GM12891 (cell line): Measurements from ENCODE around the gene STK38L.

ENCODE experiments used
- PAX5 ChIP-seq: IDR thresholded peaks from 2 replicates; pipeline ENCODE4 v1.6.1; 2011; ENCODE audit warnings: low read length, moderate library complexity, mild to moderate bottlenecking; ENCODE audit not compliant: insufficient read depth, severe bottlenecking
- POLR2A ChIP-seq: IDR thresholded peaks from 2 replicates; pipeline ENCODE4 v1.6.1; 2011; ENCODE audit warnings: low read depth, low read length, control low read depth
- POLR2AphosphoS5 ChIP-seq: IDR thresholded peaks from 2 replicates; pipeline ENCODE4 v1.6.1; 2011; ENCODE audit warnings: low read depth, low read length, control low read depth
- POU2F2 ChIP-seq: IDR thresholded peaks from 2 replicates; pipeline ENCODE4 v1.6.1; 2011; ENCODE audit warnings: low read depth, mild to moderate bottlenecking, control low read depth, low read length, moderate library complexity
- SPI1 ChIP-seq: IDR thresholded peaks from 2 replicates; pipeline ENCODE4 v1.6.1; 2011; ENCODE audit warnings: low read depth, low read length, control low read depth
- TAF1 ChIP-seq: IDR thresholded peaks from 2 replicates; pipeline ENCODE4 v1.6.1; 2011; ENCODE audit warnings: low read depth, low read length, control low read depth

DNA sequence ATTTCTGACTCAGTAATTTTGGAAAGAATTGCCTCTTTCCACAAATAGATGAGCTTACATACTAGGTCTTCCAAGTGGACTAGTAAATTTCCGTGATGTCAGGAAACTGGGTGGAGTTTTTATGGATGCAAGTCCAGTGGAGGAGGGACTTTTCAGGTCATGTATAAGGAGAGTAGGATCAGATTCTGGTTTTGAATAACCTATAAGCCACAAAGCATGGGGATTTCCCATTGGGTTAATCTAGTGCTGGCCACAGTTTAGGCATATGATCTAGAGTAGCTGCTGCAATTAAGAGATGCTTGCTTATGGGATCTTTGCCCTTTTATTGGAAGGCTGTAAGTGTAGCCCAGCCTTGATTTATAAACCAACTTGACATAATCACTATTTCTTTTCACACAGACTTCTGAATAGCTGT, 33.8 kb downstream of the STK38L start:
- TF ChIP-seq TAF1 (no peak), POLR2AphosphoS5 (peak; percentile 57; the same call in 1 of the 2 replicates), POLR2A (no peak; the same call in 1 of the 2 replicates), SPI1 (no peak), POU2F2 (0 out of 2 replicates have a peak, but pooled peaks have one; percentile 11), PAX5 (no peak)
